ENCODE data around the gene PSEN2.
"Not testable (repeated sequence)": the region's sequence is repeated elsewhere in the genome, so short reads cannot be mapped to it uniquely, and the experiment has no call there.

The PSEN2 gene

DNA sequence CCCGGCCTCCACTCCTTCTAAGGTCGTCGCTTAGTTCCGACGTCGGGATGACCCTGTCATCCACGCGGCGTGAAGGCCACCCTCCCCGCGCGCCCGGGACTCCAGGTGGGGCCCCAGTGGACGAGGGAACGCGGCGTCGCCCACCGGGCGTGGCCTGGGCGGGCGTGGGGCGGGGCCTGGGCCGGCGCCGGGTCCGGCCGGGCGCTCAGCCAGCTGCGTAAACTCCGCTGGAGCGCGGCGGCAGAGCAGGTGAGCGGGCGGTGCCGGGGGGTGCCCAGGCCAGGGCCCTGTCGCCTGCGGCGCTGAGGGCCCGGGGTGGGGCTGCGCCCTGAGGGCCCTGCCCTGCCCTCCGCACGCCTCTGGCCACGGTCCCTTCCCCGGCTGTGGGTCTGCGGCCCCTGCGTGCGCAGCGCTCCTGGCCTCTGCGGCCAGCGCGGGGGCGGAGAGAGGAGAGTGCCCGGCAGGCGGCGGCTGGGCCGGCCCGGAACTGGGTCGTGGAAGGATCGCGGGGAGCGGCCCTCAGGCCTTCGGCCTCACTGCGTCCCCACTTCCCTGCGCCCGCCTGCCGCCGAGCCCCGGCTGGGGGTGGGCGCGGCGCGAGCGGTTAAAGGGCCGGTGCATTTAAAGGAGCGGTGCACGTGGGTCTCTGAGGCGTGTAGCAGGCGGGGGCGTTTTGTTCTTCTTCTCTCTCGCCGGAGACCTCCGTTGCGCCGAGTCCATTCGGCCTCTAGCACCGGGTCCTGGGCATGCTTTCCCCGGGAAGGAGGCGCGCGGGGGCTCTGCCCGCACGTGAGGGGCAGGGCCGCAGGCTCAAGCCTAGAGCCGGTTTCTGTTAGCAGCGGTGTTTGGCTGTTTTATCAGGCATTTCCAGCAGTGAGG is at the start of gene PSEN2:
TSS of gene PSEN2 (plus strand) at position 216 of the 879 bp plus-strand sequence. CDS start 11,292 bp downstream, outside the sequence.
- Mint-ChIP-seq H3K4me1 (ENCODE audit: low read depth) (peaks cover 14% of the 10 kb centered on the region), H3K4me3 (peak within 1 kb of the TSS; percentile 73), H3K27ac (peak within 1 kb of the TSS; percentile 67), H3K9me3 (no peaks in the 10 kb centered on the region), H3K27me3 (peaks cover 13% of the 10 kb centered on the region), H3K36me3 (ENCODE audit: low read depth) (no peaks in the 10 kb centered on the region)

- H3K4me1 Mint-ChIP-seq (ENCODE audit: low read depth) = no peaks in the 10 kb centered on the region
- H3K27me3 Mint-ChIP-seq = no peaks in the 10 kb centered on the region
- no peak overlapping the region for H3K4me3 Mint-ChIP-seq
- H3K27ac Mint-ChIP-seq = no peak overlapping the region
- no peaks in the 10 kb centered on the region for H3K36me3 Mint-ChIP-seq (ENCODE audit: low read depth)
- no peaks in the 10 kb centered on the region for H3K9me3 Mint-ChIP-seq
Measured at GRCh38 chr1:226820941-226821718, 49.3 kb upstream of the PSEN2 start.

GRCh38 chr1:226821719-226822085 is 48.7 kb upstream of the PSEN2 start:
- H3K27ac Mint-ChIP-seq = no peak overlapping the region

GRCh38 chr1:226823643-226824042 is 46.8 kb upstream of the PSEN2 start:
- Mint-ChIP-seq H3K27me3 (no peaks in the 10 kb centered on the region), H3K4me1 (ENCODE audit: low read depth) (peaks cover 16% of the 10 kb centered on the region), H3K27ac (no peak overlapping the region), H3K4me3 (no peak overlapping the region), H3K9me3 (no peaks in the 10 kb centered on the region), H3K36me3 (ENCODE audit: low read depth) (no peaks in the 10 kb centered on the region)

More at GRCh38 chr1:226821719-226822085, 48.7 kb upstream of the PSEN2 start:
- Mint-ChIP-seq H3K27me3 (no peaks in the 10 kb centered on the region), H3K9me3 (no peaks in the 10 kb centered on the region), H3K36me3 (ENCODE audit: low read depth) (no peaks in the 10 kb centered on the region), H3K4me1 (ENCODE audit: low read depth) (peaks cover under 1% of the 10 kb centered on the region), H3K4me3 (no peak overlapping the region)

- H3K4me1 Mint-ChIP-seq (ENCODE audit: low read depth) = peaks cover 16% of the 10 kb centered on the region
- no peaks in the 10 kb centered on the region for H3K27me3 Mint-ChIP-seq
- H3K27ac Mint-ChIP-seq = no peak overlapping the region
- H3K36me3 Mint-ChIP-seq (ENCODE audit: low read depth) = no peaks in the 10 kb centered on the region
- no peak overlapping the region for H3K4me3 Mint-ChIP-seq
- H3K9me3 Mint-ChIP-seq = no peaks in the 10 kb centered on the region
Measured at GRCh38 chr1:226825037-226825745, 45.2 kb upstream of the PSEN2 start.

GRCh38 chr1:226825746-226826100 is 44.7 kb upstream of the PSEN2 start:
- no peak overlapping the region for H3K27ac Mint-ChIP-seq
- H3K4me1 Mint-ChIP-seq (ENCODE audit: low read depth) = peaks cover 18% of the 10 kb centered on the region
- no peaks in the 10 kb centered on the region for H3K36me3 Mint-ChIP-seq (ENCODE audit: low read depth)
- H3K27me3 Mint-ChIP-seq = no peaks in the 10 kb centered on the region
- no peak overlapping the region for H3K4me3 Mint-ChIP-seq
- no peaks in the 10 kb centered on the region for H3K9me3 Mint-ChIP-seq

GRCh38 chr1:226826479-226827261 is 43.7 kb upstream of the PSEN2 start:
- peaks cover 22% of the 10 kb centered on the region for H3K4me1 Mint-ChIP-seq (ENCODE audit: low read depth)
- H3K27ac Mint-ChIP-seq = peak overlapping the region; percentile 97
- no peaks in the 10 kb centered on the region for H3K9me3 Mint-ChIP-seq
- no peaks in the 10 kb centered on the region for H3K27me3 Mint-ChIP-seq
- H3K36me3 Mint-ChIP-seq (ENCODE audit: low read depth) = no peaks in the 10 kb centered on the region
- H3K4me3 Mint-ChIP-seq = no peak overlapping the region

DNA sequence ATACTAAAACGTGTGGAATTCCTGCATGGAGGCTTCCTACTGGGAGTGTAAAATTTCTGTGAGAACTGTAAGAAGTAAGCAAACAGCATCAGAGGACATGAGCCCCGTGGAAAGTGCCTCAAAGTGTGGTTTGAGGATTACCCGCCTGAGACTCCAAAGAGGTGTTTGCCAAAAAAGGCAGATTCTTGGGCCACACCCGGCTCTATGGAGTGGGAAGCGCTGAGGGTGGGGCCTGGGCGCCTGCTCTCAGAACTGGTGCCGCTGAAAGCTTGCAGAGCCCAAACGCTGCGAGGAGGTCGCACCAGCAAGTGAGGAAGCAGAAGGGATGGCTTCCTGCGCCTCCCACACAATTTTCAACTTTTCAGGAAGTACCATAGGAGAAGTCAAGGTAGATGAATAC is 43.0 kb upstream of the PSEN2 start:
- H3K4me1 Mint-ChIP-seq (ENCODE audit: low read depth) = peaks cover 22% of the 10 kb centered on the region
- H3K9me3 Mint-ChIP-seq = no peaks in the 10 kb centered on the region
- H3K36me3 Mint-ChIP-seq (ENCODE audit: low read depth) = no peaks in the 10 kb centered on the region
- peak overlapping the region; percentile 63 for H3K4me3 Mint-ChIP-seq
- H3K27ac Mint-ChIP-seq = peak overlapping the region; percentile 97
- no peaks in the 10 kb centered on the region for H3K27me3 Mint-ChIP-seq

GRCh38 chr1:226827968-226828513 is 42.4 kb upstream of the PSEN2 start:
- H3K4me1 Mint-ChIP-seq (ENCODE audit: low read depth) = peaks cover 22% of the 10 kb centered on the region
- H3K4me3 Mint-ChIP-seq = peak overlapping the region; percentile 63
- H3K27me3 Mint-ChIP-seq = no peaks in the 10 kb centered on the region
- peak overlapping the region; percentile 97 for H3K27ac Mint-ChIP-seq
- H3K36me3 Mint-ChIP-seq (ENCODE audit: low read depth) = no peaks in the 10 kb centered on the region
- no peaks in the 10 kb centered on the region for H3K9me3 Mint-ChIP-seq

GRCh38 chr1:226829105-226829504 is 41.3 kb upstream of the PSEN2 start:
- Mint-ChIP-seq H3K27me3 (no peaks in the 10 kb centered on the region), H3K4me1 (ENCODE audit: low read depth) (peaks cover 22% of the 10 kb centered on the region), H3K36me3 (ENCODE audit: low read depth) (no peaks in the 10 kb centered on the region), H3K4me3 (no peak overlapping the region), H3K9me3 (no peaks in the 10 kb centered on the region), H3K27ac (no peak overlapping the region)

GRCh38 chr1:226831953-226832352 is 38.5 kb upstream of the PSEN2 start:
- H3K4me1 Mint-ChIP-seq (ENCODE audit: low read depth) = peaks cover 19% of the 10 kb centered on the region

GRCh38 chr1:226832613-226833012 is 37.8 kb upstream of the PSEN2 start:
- Mint-ChIP-seq H3K27ac (no peak overlapping the region), H3K4me3 (no peak overlapping the region)

More at GRCh38 chr1:226831953-226832352, 38.5 kb upstream of the PSEN2 start:
- Mint-ChIP-seq H3K4me3 (no peak overlapping the region), H3K9me3 (peaks cover 6% of the 10 kb centered on the region), H3K27ac (no peak overlapping the region), H3K36me3 (ENCODE audit: low read depth) (no peaks in the 10 kb centered on the region), H3K27me3 (no peaks in the 10 kb centered on the region)

DNA sequence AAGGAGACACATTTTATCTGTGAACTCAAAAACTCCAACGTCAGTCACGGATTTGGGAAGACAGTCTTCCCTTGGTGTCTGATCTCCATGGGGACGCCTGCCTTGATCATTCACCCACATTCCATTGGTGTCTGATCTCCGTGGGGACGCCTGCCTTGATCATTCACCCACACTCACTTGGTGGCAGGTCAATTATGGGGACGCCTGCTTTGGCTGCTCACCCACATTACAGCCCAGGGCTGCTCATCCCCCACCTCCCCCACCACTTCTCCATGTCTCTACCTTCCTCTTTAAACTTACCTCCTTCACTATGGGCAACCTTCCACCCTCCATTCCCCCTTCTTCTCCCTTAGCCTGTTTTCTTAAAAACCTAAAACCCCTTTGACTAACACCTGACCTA is 36.2 kb upstream of the PSEN2 start:
- H3K4me3 Mint-ChIP-seq; H3K4me1 Mint-ChIP-seq (ENCODE audit: low read depth); H3K9me3 Mint-ChIP-seq; H3K27ac Mint-ChIP-seq; H3K27me3 Mint-ChIP-seq; H3K36me3 Mint-ChIP-seq (ENCODE audit: low read depth): not testable (repeated sequence)

More at GRCh38 chr1:226832613-226833012, 37.8 kb upstream of the PSEN2 start:
- H3K36me3 Mint-ChIP-seq (ENCODE audit: low read depth) = no peaks in the 10 kb centered on the region
- H3K9me3 Mint-ChIP-seq = peaks cover 6% of the 10 kb centered on the region
- peaks cover 13% of the 10 kb centered on the region for H3K4me1 Mint-ChIP-seq (ENCODE audit: low read depth)
- no peaks in the 10 kb centered on the region for H3K27me3 Mint-ChIP-seq

DNA sequence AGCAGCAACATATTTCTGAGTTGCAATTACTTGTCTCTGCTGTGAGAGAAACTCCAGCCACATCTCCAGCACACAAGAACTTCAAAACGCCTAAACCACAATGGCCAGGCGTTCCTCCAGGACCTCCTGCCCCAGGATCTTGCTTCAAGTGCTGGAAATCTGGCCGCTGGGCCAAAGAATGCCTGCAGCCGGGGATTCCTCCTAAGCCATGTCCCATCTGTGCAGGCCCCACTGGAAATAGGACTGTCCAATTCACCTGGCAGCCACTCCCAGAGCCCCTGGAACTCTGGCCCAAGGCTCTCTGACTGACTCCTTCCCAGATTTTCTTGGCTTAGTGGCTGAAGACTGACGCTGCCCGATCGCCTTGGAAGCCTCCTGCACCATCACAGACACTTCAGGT is 35.0 kb upstream of the PSEN2 start:
- not testable (repeated sequence) for H3K9me3 Mint-ChIP-seq; H3K27ac Mint-ChIP-seq; H3K27me3 Mint-ChIP-seq; H3K36me3 Mint-ChIP-seq (ENCODE audit: low read depth); H3K4me1 Mint-ChIP-seq (ENCODE audit: low read depth); H3K4me3 Mint-ChIP-seq

All from stimulated activated naive CD8-positive, alpha-beta T cell treated with anti-CD3 and anti-CD28 coated beads, Interleukin-15, Interleukin-2, amounts not matched to agents 100 ng/mL and 50 ng/mL, for 24 hours (primary cell).